ENCODE measurements around the gene PLA2G2C. TPM values are rescaled to one million over a fixed set of nuclear protein-coding genes. Genes with fewer than 3 reads are reported as not detected.

The PLA2G2C gene
- total RNA-seq, 1 donor from 2014 or later, result not detected

- Histone ChIP-seq H3K9me3 (ENCODE audit: insufficient read depth, low read depth, low read length) (no peaks in the 10 kb centered on the region), H3K4me1 (ENCODE audit: insufficient read depth, low read length) (peaks cover 7% of the 10 kb centered on the region), H3K27ac (ENCODE audit: low read depth, low read length) (no peak overlapping the region), H3K79me2 (ENCODE audit: insufficient read depth, low read length) (no peaks in the 10 kb centered on the region), H3K27me3 (ENCODE audit: insufficient read depth, low read length) (peaks cover 48% of the 10 kb centered on the region), H3K4me3 (ENCODE audit: insufficient read depth, low read depth, low read length) (no peak overlapping the region), H3K4me2 (ENCODE audit: low read length) (no peak overlapping the region), H2AFZ (ENCODE audit: low read depth, low read length) (no peak overlapping the region), H3K36me3 (ENCODE audit: insufficient read depth, low read length) (no peaks in the 10 kb centered on the region), H4K20me1 (ENCODE audit: insufficient read depth, low read length) (no peaks in the 10 kb centered on the region), H3K9ac (ENCODE audit: low read length) (no peak overlapping the region)
- FAIRE-seq (no peak), DNase-seq (ENCODE audit: low read depth) (no peak)
- Mint-ChIP-seq H3K27ac (ENCODE audit: unreplicated experiment) (no peak overlapping the region), H3K27me3 (ENCODE audit: low read depth, unreplicated experiment) (peaks cover 65% of the 10 kb centered on the region), H3K36me3 (ENCODE audit: low read depth, unreplicated experiment) (peaks cover 2% of the 10 kb centered on the region), H3K4me3 (ENCODE audit: unreplicated experiment) (no peak overlapping the region), H3K4me1 (ENCODE audit: low read depth, unreplicated experiment) (peaks cover 13% of the 10 kb centered on the region), H3K9me3 (ENCODE audit: unreplicated experiment) (peaks cover 3% of the 10 kb centered on the region)
- TF ChIP-seq EZH2 (IDR thresholded peaks at IDR 0.05; ENCODE audit: insufficient read depth, low read length), result no peak
- no peak for TF ChIP-seq CTCF (IDR thresholded peaks at IDR 0.05; ENCODE audit: insufficient read depth, low read depth, low read length)
Measured at GRCh38 chr1:20190256-20191160, 4.2 kb upstream of the PLA2G2C start.

GRCh38 chr1:20189664-20190063 lies 3.3 kb upstream of the PLA2G2C start:
- no peak overlapping the region for H3K27ac Mint-ChIP-seq (ENCODE audit: unreplicated experiment)
- H3K4me2 ChIP-seq (ENCODE audit: low read length), result no peak overlapping the region
- no peaks in the 10 kb centered on the region for H4K20me1 ChIP-seq (ENCODE audit: insufficient read depth, low read length)
- peaks cover 48% of the 10 kb centered on the region for H3K27me3 ChIP-seq (ENCODE audit: insufficient read depth, low read length)
- peaks cover 4% of the 10 kb centered on the region for H3K36me3 Mint-ChIP-seq (ENCODE audit: low read depth, unreplicated experiment)
- H3K9me3 Mint-ChIP-seq (ENCODE audit: unreplicated experiment), result peaks cover 7% of the 10 kb centered on the region
- no peaks in the 10 kb centered on the region for H3K79me2 ChIP-seq (ENCODE audit: insufficient read depth, low read length)
- FAIRE-seq (no peak), DNase-seq (ENCODE audit: low read depth) (no peak)
- H3K9ac ChIP-seq (ENCODE audit: low read length), result no peak overlapping the region
- peaks cover 66% of the 10 kb centered on the region for H3K27me3 Mint-ChIP-seq (ENCODE audit: low read depth, unreplicated experiment)
- TF ChIP-seq CTCF (IDR thresholded peaks at IDR 0.05; ENCODE audit: insufficient read depth, low read depth, low read length), result no peak
- no peak for TF ChIP-seq EZH2 (IDR thresholded peaks at IDR 0.05; ENCODE audit: insufficient read depth, low read length)
- H3K4me3 Mint-ChIP-seq (ENCODE audit: unreplicated experiment), result no peak overlapping the region
- no peak overlapping the region for H2AFZ ChIP-seq (ENCODE audit: low read depth, low read length)
- H3K9me3 ChIP-seq (ENCODE audit: insufficient read depth, low read depth, low read length), result no peaks in the 10 kb centered on the region
- no peaks in the 10 kb centered on the region for H3K36me3 ChIP-seq (ENCODE audit: insufficient read depth, low read length)
- H3K27ac ChIP-seq (ENCODE audit: low read depth, low read length), result no peak overlapping the region
- peaks cover 13% of the 10 kb centered on the region for H3K4me1 Mint-ChIP-seq (ENCODE audit: low read depth, unreplicated experiment)
- peaks cover 7% of the 10 kb centered on the region for H3K4me1 ChIP-seq (ENCODE audit: insufficient read depth, low read length)
- H3K4me3 ChIP-seq (ENCODE audit: insufficient read depth, low read depth, low read length), result no peak overlapping the region

- no peak overlapping the region for H3K27ac Mint-ChIP-seq (ENCODE audit: unreplicated experiment)
- Histone ChIP-seq H3K36me3 (ENCODE audit: insufficient read depth, low read length) (no peaks in the 10 kb centered on the region), H2AFZ (ENCODE audit: low read depth, low read length) (no peak overlapping the region), H3K4me3 (ENCODE audit: insufficient read depth, low read depth, low read length) (no peak overlapping the region), H3K79me2 (ENCODE audit: insufficient read depth, low read length) (no peaks in the 10 kb centered on the region), H3K9me3 (ENCODE audit: insufficient read depth, low read depth, low read length) (no peaks in the 10 kb centered on the region), H3K4me2 (ENCODE audit: low read length) (no peak overlapping the region), H3K27me3 (ENCODE audit: insufficient read depth, low read length) (peaks cover 48% of the 10 kb centered on the region), H3K27ac (ENCODE audit: low read depth, low read length) (no peak overlapping the region), H3K4me1 (ENCODE audit: insufficient read depth, low read length) (peaks cover 7% of the 10 kb centered on the region), H3K9ac (ENCODE audit: low read length) (no peak overlapping the region), H4K20me1 (ENCODE audit: insufficient read depth, low read length) (no peaks in the 10 kb centered on the region)
- no peak overlapping the region for H3K4me3 Mint-ChIP-seq (ENCODE audit: unreplicated experiment)
- peaks cover 13% of the 10 kb centered on the region for H3K9me3 Mint-ChIP-seq (ENCODE audit: unreplicated experiment)
- H3K4me1 Mint-ChIP-seq (ENCODE audit: low read depth, unreplicated experiment), result peaks cover 13% of the 10 kb centered on the region
- H3K36me3 Mint-ChIP-seq (ENCODE audit: low read depth, unreplicated experiment), result peaks cover 4% of the 10 kb centered on the region
- DNase-seq (ENCODE audit: low read depth) (no peak), FAIRE-seq (no peak)
- no peak for TF ChIP-seq EZH2 (IDR thresholded peaks at IDR 0.05; ENCODE audit: insufficient read depth, low read length)
- H3K27me3 Mint-ChIP-seq (ENCODE audit: low read depth, unreplicated experiment), result peaks cover 72% of the 10 kb centered on the region
Measured at GRCh38 chr1:20188455-20188817, 2.1 kb upstream of the PLA2G2C start.
